Nephron progenitor cell (in vitro differentiated cells): Measurements from ENCODE around the gene PTPN5.
"Not testable (repeated sequence)": the region's sequence is repeated elsewhere in the genome, so short reads cannot be mapped to it uniquely, and the experiment has no call there.

Experiments
- DNase-seq: peaks from one replicate; pipeline ENCODE4 v3.0.0; 2021
- H3K27ac Mint-ChIP-seq: 2 replicates; pipeline ENCODE4 v1.8.0; 2021; ENCODE audit warnings: mild to moderate bottlenecking, moderate library complexity, mixed read lengths
- H3K27me3 Mint-ChIP-seq: 2 replicates; pipeline ENCODE4 v1.8.0; 2021; ENCODE audit warnings: mild to moderate bottlenecking, low read depth, mixed read lengths; ENCODE audit not compliant: poor library complexity
- H3K36me3 Mint-ChIP-seq: 2 replicates; pipeline ENCODE4 v1.8.0; 2021; ENCODE audit warnings: low read depth, mixed read lengths
- H3K4me1 Mint-ChIP-seq: 2 replicates; pipeline ENCODE4 v1.8.0; 2021; ENCODE audit warnings: mixed read lengths
- H3K4me3 Mint-ChIP-seq: 2 replicates; pipeline ENCODE4 v1.8.0; 2021; ENCODE audit warnings: mild to moderate bottlenecking, moderate library complexity, mixed read lengths
- H3K9me3 Mint-ChIP-seq: 2 replicates; pipeline ENCODE4 v1.8.0; 2021; ENCODE audit warnings: mild to moderate bottlenecking, moderate library complexity, mixed read lengths
- TF ChIP-seq, protein P1 (sequence below): fragments of 200-600 bp; sonication (generic); IDR thresholded peaks from 2 replicates; pipeline ENCODE4 v1.5.0; 2021; ENCODE audit warnings: antibody characterized with exemption

The PTPN5 gene

DNA sequence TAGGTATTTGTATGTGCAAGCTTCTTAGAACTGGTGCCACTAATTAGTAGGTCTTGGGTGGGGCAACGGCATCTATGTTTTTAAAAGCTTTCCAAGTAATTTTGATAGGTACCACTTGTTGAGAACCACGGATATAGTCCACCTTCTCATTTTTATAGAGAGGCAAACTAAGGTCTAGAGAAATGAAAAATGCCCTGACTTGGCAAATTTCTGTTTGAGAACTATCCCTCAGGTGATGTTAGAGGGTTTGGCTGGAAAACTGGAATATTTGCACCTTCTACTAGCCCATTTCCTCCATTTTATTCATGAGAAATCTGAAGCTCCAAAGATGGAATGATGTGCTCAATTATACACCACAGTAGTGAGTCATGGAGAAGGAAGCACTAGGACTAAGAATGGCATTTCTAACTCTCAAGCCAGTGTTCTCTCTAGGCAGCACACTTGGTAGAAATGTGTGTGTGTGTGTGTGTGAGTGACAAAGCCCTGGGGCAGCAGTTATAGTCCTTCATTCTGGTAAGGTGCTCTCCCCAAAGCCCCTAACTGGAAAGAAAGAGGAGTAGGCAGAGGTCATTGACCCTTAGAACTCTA lies 94.9 kb downstream of the PTPN5 start:
- H3K4me3 Mint-ChIP-seq = no peak overlapping the region
- DNase-seq = no peak
- no peaks in the 10 kb centered on the region for H3K36me3 Mint-ChIP-seq
- TF ChIP-seq, protein P1, sequence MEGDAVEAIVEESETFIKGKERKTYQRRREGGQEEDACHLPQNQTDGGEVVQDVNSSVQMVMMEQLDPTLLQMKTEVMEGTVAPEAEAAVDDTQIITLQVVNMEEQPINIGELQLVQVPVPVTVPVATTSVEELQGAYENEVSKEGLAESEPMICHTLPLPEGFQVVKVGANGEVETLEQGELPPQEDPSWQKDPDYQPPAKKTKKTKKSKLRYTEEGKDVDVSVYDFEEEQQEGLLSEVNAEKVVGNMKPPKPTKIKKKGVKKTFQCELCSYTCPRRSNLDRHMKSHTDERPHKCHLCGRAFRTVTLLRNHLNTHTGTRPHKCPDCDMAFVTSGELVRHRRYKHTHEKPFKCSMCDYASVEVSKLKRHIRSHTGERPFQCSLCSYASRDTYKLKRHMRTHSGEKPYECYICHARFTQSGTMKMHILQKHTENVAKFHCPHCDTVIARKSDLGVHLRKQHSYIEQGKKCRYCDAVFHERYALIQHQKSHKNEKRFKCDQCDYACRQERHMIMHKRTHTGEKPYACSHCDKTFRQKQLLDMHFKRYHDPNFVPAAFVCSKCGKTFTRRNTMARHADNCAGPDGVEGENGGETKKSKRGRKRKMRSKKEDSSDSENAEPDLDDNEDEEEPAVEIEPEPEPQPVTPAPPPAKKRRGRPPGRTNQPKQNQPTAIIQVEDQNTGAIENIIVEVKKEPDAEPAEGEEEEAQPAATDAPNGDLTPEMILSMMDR = no peak
- peaks cover 21% of the 10 kb centered on the region for H3K4me1 Mint-ChIP-seq
- H3K27ac Mint-ChIP-seq = no peak overlapping the region
- H3K27me3 Mint-ChIP-seq = peaks cover 67% of the 10 kb centered on the region
- H3K9me3 Mint-ChIP-seq = no peaks in the 10 kb centered on the region

DNA sequence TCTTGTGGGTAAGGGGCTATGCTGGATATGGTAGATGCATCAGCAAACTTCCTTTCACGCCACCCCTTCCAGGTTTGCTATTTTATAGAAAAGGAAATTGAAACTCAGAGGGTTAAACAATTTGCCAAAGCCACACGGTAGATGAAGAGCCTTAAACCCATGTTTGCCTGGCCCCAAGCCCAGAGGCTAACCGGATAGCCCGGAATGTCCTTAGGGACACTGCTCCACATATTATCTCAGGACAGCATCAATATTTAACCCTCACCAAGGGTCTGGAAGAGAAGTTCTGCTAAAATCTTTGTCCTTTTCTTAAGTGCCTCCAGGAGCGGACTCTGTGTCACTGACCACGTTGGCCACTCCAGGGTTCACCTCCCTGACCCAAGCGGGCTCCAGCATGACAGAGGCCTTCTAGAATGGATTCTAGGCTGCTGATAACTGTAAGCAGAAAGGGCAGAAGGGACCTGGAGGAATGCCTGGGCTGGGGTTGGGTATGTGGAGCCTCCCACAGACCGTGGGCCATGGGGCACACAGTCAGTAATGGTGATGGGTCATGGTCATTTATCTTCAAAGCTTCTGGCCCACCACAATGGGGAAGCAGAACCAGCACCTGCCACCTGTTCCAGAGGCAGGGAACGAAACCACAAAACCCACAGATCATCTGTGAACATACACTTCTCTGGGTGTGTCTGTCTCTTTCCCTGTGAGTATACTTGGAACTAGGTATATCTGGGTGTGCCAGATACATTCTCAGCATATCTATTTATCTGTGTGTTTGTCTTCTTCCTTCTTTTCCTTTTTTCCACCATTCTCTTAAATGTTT lies 98.4 kb downstream of the PTPN5 start:
- TF ChIP-seq, protein P1 = no peak
- Mint-ChIP-seq H3K9me3 (no peaks in the 10 kb centered on the region), H3K4me3 (no peak overlapping the region), H3K27ac (no peak overlapping the region), H3K4me1 (peaks cover 2% of the 10 kb centered on the region), H3K36me3 (no peaks in the 10 kb centered on the region), H3K27me3 (peaks cover 53% of the 10 kb centered on the region)
- no peak for DNase-seq

DNA sequence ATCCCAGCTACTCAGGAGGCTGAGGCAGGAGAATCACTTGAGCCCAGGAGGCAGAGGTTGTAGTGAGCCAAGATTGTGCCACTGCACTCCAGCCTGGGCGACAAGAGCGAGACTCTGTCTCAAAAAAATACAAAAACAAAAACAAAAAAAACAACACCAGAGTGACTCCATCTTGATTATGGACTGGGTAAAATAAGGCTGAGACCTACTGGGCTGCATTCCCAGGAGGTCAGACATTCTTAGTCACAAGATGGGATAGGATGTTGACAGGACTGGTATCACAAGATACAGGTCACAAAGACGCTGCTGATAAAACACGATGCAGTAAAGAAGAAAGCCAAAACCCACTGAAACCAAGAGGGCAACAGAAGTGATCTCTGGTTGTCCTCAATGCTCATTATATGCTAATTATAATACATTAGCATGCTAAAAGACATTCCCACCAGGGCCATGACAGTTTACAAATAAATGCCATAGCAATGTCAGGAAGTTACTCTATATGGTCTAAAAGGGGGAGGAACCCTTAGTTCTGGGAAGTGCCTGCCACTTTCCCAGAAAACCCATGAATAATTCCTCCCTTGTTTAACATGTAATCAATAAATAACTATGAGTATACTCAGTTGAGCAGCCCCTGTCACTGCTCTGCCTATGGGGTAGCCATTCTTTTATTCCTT lies 100.0 kb downstream of the PTPN5 start:
- H3K4me3 Mint-ChIP-seq, H3K4me1 Mint-ChIP-seq, H3K9me3 Mint-ChIP-seq, DNase-seq, H3K27ac Mint-ChIP-seq, H3K36me3 Mint-ChIP-seq: not testable (repeated sequence)
- H3K27me3 Mint-ChIP-seq = peaks cover 38% of the 10 kb centered on the region

DNA sequence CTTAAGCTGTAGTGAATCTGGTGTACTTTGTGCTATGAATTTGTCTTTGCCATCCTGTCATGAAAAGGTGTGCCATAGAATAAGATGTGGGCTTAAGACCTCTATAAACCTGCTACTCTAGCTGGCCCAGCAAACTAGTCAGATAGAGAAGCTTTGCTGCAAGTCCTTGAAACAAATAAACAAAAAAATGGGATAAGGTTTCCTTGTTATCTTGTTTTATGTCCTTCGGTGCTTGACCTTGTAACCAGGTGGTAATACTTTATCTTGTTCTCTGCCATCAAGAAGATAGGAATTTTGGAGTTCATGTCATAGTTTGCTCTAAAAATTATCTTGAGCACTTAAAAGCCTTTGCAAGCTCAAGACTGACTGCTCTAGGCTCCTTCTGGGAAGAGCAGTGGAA lies 107.3 kb downstream of the PTPN5 start:
- peaks cover 18% of the 10 kb centered on the region for H3K27me3 Mint-ChIP-seq
- no peaks in the 10 kb centered on the region for H3K36me3 Mint-ChIP-seq
- no peak for DNase-seq
- H3K9me3 Mint-ChIP-seq = no peaks in the 10 kb centered on the region
- no peak overlapping the region for H3K4me3 Mint-ChIP-seq
- H3K4me1 Mint-ChIP-seq = peaks cover 15% of the 10 kb centered on the region
- TF ChIP-seq, protein P1 = no peak
- no peak overlapping the region for H3K27ac Mint-ChIP-seq

DNA sequence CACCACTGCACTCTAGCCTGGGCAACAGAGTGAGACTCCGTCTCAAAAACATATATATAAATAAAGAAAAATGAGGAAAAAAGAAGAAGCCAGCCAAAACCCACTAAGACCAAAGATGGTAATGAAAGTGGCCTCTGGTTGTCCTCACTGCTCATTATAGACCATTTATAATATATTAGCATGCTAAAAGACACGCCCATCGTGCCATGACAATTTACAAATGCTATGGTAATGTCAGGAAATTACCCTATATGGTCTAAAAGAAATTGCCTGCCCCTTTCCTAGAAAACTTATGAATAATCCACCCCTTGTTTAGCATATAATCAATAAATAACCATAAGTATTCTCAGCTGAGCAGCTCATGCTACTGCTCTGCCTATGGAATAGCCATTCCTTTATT lies 109.1 kb downstream of the PTPN5 start:
- Mint-ChIP-seq H3K4me1 (peaks cover 15% of the 10 kb centered on the region), H3K36me3 (no peaks in the 10 kb centered on the region), H3K27ac (no peak overlapping the region), H3K27me3 (peaks cover 14% of the 10 kb centered on the region), H3K9me3 (no peaks in the 10 kb centered on the region), H3K4me3 (no peak overlapping the region)
- TF ChIP-seq, protein P1 = no peak
- no peak for DNase-seq

DNA sequence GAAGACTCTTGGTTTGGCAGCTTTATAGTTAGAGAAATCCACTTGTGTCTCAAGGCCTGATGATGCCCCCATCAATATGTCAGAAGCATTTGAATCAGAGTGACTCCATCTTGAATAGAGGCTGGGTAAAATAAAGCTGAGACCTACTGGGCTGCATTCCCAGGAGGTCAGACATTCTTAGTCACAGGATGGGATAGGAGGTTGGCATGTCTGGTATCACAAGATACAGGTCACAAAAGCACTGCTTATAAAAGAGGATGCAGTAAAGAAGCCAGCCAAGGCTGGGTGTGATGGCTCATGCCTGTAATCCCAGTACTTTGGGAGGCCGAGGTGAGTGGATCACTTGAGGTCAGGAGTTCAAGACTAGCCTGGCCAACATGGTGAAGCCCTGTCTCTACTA lies 109.6 kb downstream of the PTPN5 start:
- not testable (repeated sequence) for DNase-seq, H3K27ac Mint-ChIP-seq, H3K36me3 Mint-ChIP-seq, H3K9me3 Mint-ChIP-seq, H3K4me3 Mint-ChIP-seq
- H3K27me3 Mint-ChIP-seq = peaks cover 14% of the 10 kb centered on the region
- peaks cover 15% of the 10 kb centered on the region for H3K4me1 Mint-ChIP-seq
